ENCODE results near the gene GPSM1. TPM values are rescaled to one million over a fixed set of nuclear protein-coding genes. Genes with fewer than 3 reads are reported as not detected.

Gene GPSM1
- total RNA-seq, 2 donors from 2014 or later = 13.8 to 17.0 TPM

DNA sequence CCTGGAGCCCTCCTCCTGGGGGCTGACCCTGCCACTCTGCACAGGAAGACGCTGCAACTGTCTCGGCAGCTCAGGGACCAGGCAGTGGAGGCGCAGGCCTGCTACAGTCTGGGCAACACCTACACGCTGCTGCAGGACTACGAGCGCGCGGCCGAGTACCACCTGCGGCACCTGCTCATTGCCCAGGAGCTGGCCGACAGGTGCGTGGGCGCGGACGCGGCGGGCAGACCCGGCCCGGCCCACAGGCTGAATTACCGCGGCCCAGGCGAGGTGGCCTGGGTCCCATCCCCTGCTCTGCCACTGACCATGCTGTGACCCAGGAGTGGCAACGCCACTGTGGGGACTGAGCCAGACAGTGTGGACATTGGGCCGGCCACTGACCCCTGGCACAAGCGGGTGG lies 11.2 kb downstream of the GPSM1 start:
- DNase-seq (ENCODE audit: low spot score) = no peak
- intact Hi-C loops (cut with DNase I) = loop anchor here in 1 of 2 donors (5.0 kb wide), 1 partner anchor 64 kb away; the partner anchor contains the start of gene SNAPC4

- peak; percentile 92 for DNase-seq (ENCODE audit: low spot score)
- intact Hi-C loops (cut with DNase I) = loop anchor here in 1 of 2 donors (5.0 kb wide), 1 partner anchor 63 kb away; the partner anchor contains the start of gene SNAPC4
Measured at GRCh38 chr9:136339173-136339957, 12.0 kb downstream of the GPSM1 start.

- intact Hi-C loops (cut with DNase I) = loop anchor here in 1 of 2 donors (5.0 kb wide), 1 partner anchor 62 kb away; the partner anchor contains the start of gene SNAPC4
- no peak for DNase-seq (ENCODE audit: low spot score)
Measured at GRCh38 chr9:136339958-136340310, 12.6 kb downstream of the GPSM1 start.

- intact Hi-C loops (cut with DNase I) = no loop called here
- no peak for DNase-seq (ENCODE audit: low spot score)
Measured at GRCh38 chr9:136340356-136341041, 13.2 kb downstream of the GPSM1 start.

DNA sequence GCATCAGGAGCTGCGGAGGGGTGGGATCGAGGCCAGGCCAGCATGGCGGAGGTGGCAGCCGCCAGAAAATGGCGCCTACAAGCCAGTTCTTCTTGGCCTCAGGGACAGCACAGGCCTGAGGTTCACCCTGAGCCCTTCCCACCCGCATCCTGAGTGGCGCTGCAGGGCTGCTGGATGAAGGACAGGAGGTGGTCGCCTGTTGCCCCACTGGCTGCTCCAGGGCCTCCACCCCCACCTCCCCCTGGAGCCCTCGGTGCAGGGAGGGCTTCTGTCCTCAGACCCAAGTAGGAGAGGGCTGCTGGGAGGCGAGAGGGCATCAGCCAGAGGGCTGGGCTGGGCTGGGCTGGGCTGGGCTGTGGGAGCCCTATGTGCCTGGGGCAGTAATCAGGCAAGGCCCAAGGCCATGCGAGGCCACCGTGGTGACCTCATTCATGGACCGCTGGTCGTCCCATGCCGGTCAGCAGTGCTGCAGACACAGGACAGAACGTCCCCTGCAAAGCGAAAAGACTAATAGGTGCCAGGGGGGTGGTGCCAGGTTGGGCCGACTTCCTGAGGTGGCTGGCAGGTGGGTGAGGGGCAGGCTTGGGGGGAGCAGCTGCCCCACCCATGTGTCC lies 13.8 kb downstream of the GPSM1 start:
- no peak for DNase-seq (ENCODE audit: low spot score)
- intact Hi-C loops (cut with DNase I) = no loop called here

GRCh38 chr9:136341769-136342168 lies 14.4 kb downstream of the GPSM1 start:
- intact Hi-C loops (cut with DNase I) = no loop called here
- DNase-seq (ENCODE audit: low spot score) = no peak

DNA sequence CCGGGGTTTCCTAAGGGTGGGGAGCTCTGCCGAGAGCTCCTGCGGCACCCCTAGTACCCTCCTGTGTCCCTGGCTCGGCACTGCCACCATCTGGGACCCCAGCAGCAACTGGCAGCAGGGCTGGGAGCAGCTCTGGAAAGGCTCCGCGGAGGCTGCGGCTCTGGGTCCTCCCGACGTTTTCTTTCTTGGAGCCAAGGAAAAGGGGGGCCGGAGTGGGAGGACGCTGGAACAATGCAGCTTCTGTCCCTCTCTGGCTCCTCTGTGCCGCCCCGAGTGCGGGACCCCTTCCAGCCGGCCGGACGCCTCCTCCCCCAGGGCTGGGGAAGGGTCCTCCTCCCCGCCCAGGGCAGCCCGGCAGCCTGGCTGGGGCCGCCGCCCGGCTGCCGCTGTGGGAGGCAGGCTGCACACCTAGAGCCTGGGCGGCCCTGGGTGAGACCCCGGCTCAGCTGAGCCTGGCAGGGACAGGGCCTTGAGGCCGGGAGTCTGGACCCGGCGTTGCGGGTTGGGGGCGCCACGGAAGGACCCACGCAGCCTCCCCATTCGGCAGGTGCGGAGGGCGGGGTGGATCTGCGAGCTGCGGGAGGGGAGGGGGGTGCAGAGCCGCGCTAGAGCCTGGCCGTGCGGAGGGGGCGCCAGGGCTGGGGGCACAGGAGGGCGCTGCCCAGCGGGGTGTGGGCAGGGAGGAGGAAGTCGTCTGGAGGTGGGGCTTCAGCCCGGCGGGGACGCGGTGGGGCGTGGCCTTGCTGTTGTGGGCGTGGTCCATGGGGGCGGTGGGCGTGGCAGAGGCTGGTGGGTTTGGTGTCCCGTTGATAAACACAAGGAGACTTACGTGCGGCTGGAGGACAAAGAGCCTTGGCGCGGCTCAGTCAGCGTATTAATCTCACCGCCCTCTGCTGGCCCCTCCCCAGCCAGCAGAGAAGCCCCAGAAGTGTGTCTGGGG lies 15.1 kb downstream of the GPSM1 start:
- peak; percentile 95 for DNase-seq (ENCODE audit: low spot score)
- intact Hi-C loops (cut with DNase I) = no loop called here

DNA sequence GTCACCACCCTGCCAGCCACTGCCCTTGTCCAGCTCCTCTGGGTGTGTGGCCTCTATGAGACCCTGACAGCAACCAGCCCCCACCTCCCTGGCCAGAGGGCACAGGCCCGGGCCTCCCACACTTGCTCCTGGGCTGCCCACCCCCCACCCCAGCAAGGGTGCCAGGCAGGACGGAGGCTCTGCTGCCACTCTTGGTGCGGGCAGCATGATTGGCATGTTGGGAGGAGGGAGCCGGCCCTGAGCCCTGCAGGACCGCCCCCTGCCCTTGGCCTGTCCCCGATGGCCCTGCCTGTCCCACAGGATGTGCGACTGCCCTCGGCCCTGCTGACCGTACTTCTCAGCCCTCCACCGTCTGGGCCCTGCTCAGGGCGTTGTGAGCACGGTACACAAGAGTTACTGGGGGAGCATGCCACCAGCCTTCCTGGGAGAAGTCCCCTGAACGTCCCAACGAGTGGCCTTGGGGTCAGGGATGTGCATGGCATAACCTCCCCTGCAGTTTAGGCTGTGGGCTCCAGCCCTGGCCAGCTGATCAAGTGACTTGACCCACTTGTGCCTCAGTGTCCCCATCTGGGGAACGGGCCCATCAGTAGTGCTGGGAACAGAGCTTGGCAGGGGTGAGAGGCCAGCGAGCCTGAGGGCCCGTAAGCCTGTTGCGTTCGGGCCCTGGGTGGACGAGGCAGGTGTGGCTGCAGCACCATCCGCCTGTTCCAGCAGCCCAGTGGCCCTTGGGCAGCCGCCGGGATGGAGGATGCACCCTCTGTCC lies 16.0 kb downstream of the GPSM1 start:
- intact Hi-C loops (cut with DNase I) = no loop called here
- no peak for DNase-seq (ENCODE audit: low spot score)

DNA sequence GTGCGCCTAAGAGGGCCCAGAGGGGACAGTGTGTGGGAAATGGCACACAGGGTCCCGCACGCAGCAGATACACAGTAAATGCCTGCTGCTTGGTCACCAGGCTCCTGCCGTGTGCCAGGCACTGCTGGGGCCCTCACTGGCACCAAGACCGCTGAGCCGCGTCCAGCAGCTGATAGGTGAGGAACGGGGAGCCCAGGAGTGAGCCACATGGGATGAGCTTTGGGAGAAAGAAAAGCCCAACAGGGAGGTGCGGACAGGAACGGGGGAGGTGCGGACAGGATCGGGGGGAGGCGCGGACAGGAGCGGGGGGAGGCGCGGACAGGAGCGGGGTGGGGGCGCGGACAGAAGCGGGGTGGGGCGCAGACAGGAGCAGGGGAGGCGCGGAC lies 16.5 kb downstream of the GPSM1 start:
- no peak for DNase-seq (ENCODE audit: low spot score)
- intact Hi-C loops (cut with DNase I) = no loop called here

DNA sequence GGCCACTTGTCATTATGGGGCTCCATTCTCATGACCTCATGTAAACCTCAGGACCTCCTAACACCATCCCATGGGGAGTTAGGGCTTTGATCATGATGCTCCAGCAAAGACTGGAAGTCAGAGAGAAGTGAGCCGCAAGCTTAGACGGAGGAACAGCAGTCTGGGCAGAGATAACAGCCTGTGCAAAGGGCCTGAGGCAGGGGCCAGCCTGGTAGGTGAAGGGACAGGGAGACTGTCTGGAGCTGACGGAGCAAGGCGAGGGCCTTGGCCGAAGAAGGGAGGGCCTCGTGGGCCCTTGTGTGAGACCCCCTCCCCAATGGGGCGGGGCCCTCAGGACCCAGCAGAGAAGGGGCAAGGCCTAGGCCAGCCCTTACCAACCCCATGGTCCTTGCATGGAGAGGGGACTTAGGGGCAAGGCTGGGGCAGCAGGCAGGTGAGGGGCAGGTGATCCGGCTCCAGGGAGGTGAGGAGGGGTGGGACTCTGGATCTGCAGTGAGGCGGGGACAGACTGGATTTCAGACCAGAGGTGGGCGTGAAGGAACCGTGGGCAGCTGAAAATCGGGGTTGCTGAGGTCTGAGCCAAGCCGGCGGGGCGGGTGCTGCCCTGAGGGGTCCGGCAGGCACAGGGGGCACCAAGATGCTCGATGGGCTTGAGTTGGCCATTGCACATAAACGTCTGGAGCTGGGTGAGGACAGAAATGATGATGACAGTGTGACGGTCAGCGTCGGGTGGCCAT lies 17.4 kb downstream of the GPSM1 start:
- intact Hi-C loops (cut with DNase I) = no loop called here
- DNase-seq (ENCODE audit: low spot score) = no peak

DNA sequence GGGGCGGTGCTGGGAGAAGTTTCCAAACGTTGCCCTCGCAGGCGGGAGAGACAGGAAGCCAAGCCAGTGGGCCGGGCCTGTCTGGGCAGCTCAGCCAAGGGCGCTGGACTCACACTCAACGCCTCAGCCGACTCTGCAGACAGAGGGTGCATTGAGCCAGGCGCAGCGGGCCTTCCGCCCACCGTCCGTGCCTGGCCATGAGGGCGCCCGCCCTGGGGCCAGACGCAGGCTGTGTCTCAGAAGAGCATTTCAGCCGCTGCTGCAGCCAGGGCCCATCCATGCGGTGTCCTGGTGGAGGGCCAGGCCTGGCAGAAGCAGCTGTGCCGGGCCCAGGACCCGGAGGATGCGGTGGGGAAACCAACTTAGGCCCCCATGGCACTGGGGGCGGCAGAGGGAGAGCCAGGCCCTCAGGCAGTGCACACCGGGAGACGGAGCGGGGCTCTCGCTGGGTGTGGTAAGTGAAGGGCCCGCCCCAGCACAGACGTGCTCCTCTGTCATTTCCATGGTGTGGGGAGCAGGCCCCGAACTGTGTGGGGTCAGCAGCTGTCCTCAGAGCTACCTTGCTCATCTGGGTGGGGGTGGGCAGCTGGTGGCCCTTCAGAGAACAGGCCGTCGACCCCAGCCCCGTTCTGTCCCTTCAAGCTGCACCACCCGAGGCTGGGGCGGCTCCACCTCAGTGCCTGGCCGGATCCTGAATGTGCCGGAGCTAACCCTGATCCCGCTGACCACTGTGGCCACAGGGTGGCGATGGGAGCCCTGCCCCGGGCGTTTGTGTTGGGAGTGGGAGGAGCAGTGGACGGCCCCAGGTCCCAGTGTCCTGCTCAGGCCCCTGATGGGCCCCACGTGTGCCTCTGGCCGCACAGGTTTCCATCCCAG lies 18.2 kb downstream of the GPSM1 start:
- intact Hi-C loops (cut with DNase I) = no loop called here

DNA sequence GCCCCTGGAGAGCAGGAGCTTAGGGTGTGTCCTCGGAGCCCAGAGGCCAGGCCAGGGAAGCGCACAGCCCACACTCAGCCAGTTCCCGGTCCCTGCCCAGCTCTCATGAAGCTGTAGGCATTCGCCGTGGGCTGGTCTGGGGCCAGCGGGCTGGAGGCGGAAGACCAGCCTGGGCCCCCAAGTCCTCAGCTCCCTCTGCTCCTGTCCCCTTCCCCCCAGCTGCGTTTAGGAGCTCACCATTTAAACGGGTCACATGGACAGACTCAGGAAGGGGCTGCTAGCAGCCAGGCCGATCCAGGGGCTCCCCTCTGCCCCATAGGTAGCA lies 18.8 kb downstream of the GPSM1 start:
- intact Hi-C loops (cut with DNase I) = no loop called here
- DNase-seq (ENCODE audit: low spot score) = no peak

More for the DNA sequence above, 18.2 kb downstream of the GPSM1 start:
- DNase-seq (ENCODE audit: low spot score) = peak; percentile 94

- intact Hi-C loops (cut with DNase I) = no loop called here
- DNase-seq (ENCODE audit: low spot score) = no peak
Measured at GRCh38 chr9:136346927-136347465, 19.7 kb downstream of the GPSM1 start.

- intact Hi-C loops (cut with DNase I) = no loop called here
- no peak for DNase-seq (ENCODE audit: low spot score)
Measured at GRCh38 chr9:136347472-136348256, 20.3 kb downstream of the GPSM1 start.

GRCh38 chr9:136348691-136349090 lies 21.4 kb downstream of the GPSM1 start:
- intact Hi-C loops (cut with DNase I) = no loop called here
- DNase-seq (ENCODE audit: low spot score) = no peak

GRCh38 chr9:136349546-136349945 lies 22.2 kb downstream of the GPSM1 start:
- DNase-seq (ENCODE audit: low spot score) = no peak
- intact Hi-C loops (cut with DNase I) = no loop called here
